K562 (cell line): ENCODE data around the gene PTCH2. TPM values are rescaled to one million over a fixed set of nuclear protein-coding genes. Genes with fewer than 3 reads are reported as not detected.
A peak's percentile ranks its signal among the peaks of the same experiment; 100 is the strongest.

Experiments
- HSF4 ChIP-seq: fragments of 250-450 bp; sonication (Bioruptor Pico); IDR thresholded peaks from 2 replicates; pipeline ENCODE4 v2.1.2; 2022; ENCODE audit warnings: mild to moderate bottlenecking, moderate library complexity, borderline replicate concordance
- KLF10 ChIP-seq: fragments of 250-450 bp; sonication (Bioruptor Pico); IDR thresholded peaks from 2 replicates; pipeline ENCODE4 v1.6.1; 2021; ENCODE audit warnings: matching md5 sums
- MIER1 ChIP-seq: fragments of 450-650 bp; IDR thresholded peaks from 2 replicates; pipeline ENCODE4 v1.6.1; 2016; ENCODE audit warnings: antibody characterized with exemption, mild to moderate bottlenecking, low read depth
- MYNN ChIP-seq, 2 experiments: sonication (generic); formaldehyde crosslinking in 1 of 2; IDR thresholded peaks; 2 replicates each; pipeline versions ENCODE4 v1.5.0 to v1.6.1; 2016 to 2020; ENCODE audit warnings: antibody characterized with exemption in 1 of 2, missing genetic modification reagents in 1 of 2
- PML ChIP-seq: IDR thresholded peaks from 2 replicates; pipeline ENCODE4 v1.6.1; 2012; ENCODE audit warnings: low read length, inconsistent platforms
- POLR2G ChIP-seq: fragments of 200-400 bp; formaldehyde crosslinking; IDR thresholded peaks from 2 replicates; pipeline ENCODE4 v1.6.1; 2017; ENCODE audit warnings: low read depth, mild to moderate bottlenecking, antibody characterized with exemption, low read length, moderate library complexity
- SMARCA5 ChIP-seq: fragments of 450-650 bp; IDR thresholded peaks from 2 replicates; pipeline ENCODE4 v1.6.1; 2016
- ZNF165 ChIP-seq: fragments of 250-450 bp; sonication (Bioruptor Pico); IDR thresholded peaks from 2 replicates; pipeline ENCODE4 v1.4.0; 2020; ENCODE audit warnings: borderline replicate concordance
- ZNF197 ChIP-seq: fragments of 200-800 bp; sonication (Bioruptor generic); IDR thresholded peaks from 2 replicates; pipeline ENCODE4 v1.6.1; 2016; ENCODE audit warnings: low read depth, missing genetic modification characterization, missing compliant biosample characterization
- ZNF212 ChIP-seq: fragments of 450-650 bp; formaldehyde crosslinking; IDR thresholded peaks from 2 replicates; pipeline ENCODE4 v1.4.0; 2020; ENCODE audit warnings: mild to moderate bottlenecking
- polyA plus RNA-seq, 8 experiments: library from polyadenylated mRNA; depleted of rRNA in 4 of 8; stranded (reverse) in 5 of 8; unstranded in 3 of 8; fragments of >200 nt; fragmentation: Nextera tagmentation in 2 of 8; fragmentation: Illumina TruSeq in 1 of 8; extraction: Ambion mirVana in 2 of 8; extraction: Trizol in 1 of 8; gene quantifications; 2 replicates each; pipeline versions ENCODE4 v1.2.1 to v1.2.3, GENCODE V29; 2011 to 2014; ENCODE audit warnings: inconsistent platforms in 1 of 8, missing spikeins in 1 of 8
- total RNA-seq, 7 experiments: library from RNA; depleted of rRNA in 6 of 7; stranded (reverse); fragments of >200 nt in 6 of 7; fragmentation: Illumina TruSeq in 2 of 7; extraction: Trizol in 2 of 7; gene quantifications; 2 replicates each; pipeline versions ENCODE4 v1.2.1 to v1.2.3, GENCODE V29; 2011 to 2021; ENCODE audit warnings: low replicate concordance in 1 of 7
- TF ChIP-seq, protein P1 (sequence below): fragments of 450-650 bp; IDR thresholded peaks from 2 replicates; pipeline ENCODE4 v1.6.1; 2016; ENCODE audit warnings: mild to moderate bottlenecking, moderate library complexity
- TF ChIP-seq, protein P2 (sequence below): fragments of 450-650 bp; IDR thresholded peaks from 2 replicates; pipeline ENCODE4 v1.6.1; 2016; ENCODE audit warnings: antibody characterized with exemption
- TF ChIP-seq, protein P3 (sequence below): fragments of 450-650 bp; formaldehyde crosslinking; IDR thresholded peaks from 2 replicates; pipeline ENCODE4 v1.4.0; 2020; ENCODE audit warnings: mild to moderate bottlenecking, moderate library complexity

The PTCH2 gene
- total and polyA plus RNA-seq, 9 of the 15 experiments (the other 6 are each of a cell fraction or from before 2014, with no cell fraction given), result 0.15 to 27.3 (median 0.48) TPM; not detected in 1

DNA sequence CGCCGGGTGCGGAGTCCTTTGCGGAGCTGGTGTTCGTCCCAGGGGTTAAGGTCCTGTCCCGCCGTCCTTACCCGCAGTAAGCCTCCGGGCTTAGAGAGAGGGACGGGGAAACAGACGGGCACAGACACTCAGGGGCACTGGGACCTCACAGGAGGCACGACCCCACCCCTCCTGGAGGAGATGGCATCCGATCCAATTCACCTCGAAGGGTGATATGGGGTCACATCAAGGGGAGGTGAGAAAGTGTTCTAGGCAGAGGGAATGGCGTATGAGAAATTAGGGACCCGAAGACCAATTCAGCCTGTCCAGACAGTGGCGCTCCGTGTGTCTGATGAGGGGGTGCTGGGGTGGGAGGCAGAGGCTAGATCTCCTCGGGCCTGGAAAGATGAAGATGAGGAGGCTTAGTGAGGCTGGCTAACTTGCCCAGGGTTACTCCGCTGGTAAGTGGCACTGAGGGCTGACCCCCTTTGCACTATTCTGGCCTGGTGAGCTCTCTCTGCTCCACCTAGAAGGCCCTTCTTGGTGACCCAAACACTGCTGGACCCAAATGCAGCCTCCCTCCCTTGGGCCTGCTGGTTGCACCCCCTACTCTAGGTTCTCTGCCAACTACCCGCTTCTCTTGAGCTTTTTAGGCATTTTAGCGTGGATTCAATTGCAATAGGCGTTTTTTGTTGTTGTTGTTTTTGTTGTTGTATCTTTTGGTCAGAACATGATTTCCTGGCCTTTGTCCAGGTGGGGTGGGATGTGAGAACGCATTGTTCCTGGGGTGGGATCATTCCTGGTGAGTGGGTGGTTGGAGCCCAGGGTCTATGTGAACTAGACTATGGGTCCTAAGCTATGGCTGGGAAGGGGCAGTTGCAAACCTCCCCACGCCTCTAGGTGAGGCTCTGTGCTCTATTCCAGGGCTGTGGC lies 22.5 kb downstream of the PTCH2 start (continued):
- TF ChIP-seq, protein P1, sequence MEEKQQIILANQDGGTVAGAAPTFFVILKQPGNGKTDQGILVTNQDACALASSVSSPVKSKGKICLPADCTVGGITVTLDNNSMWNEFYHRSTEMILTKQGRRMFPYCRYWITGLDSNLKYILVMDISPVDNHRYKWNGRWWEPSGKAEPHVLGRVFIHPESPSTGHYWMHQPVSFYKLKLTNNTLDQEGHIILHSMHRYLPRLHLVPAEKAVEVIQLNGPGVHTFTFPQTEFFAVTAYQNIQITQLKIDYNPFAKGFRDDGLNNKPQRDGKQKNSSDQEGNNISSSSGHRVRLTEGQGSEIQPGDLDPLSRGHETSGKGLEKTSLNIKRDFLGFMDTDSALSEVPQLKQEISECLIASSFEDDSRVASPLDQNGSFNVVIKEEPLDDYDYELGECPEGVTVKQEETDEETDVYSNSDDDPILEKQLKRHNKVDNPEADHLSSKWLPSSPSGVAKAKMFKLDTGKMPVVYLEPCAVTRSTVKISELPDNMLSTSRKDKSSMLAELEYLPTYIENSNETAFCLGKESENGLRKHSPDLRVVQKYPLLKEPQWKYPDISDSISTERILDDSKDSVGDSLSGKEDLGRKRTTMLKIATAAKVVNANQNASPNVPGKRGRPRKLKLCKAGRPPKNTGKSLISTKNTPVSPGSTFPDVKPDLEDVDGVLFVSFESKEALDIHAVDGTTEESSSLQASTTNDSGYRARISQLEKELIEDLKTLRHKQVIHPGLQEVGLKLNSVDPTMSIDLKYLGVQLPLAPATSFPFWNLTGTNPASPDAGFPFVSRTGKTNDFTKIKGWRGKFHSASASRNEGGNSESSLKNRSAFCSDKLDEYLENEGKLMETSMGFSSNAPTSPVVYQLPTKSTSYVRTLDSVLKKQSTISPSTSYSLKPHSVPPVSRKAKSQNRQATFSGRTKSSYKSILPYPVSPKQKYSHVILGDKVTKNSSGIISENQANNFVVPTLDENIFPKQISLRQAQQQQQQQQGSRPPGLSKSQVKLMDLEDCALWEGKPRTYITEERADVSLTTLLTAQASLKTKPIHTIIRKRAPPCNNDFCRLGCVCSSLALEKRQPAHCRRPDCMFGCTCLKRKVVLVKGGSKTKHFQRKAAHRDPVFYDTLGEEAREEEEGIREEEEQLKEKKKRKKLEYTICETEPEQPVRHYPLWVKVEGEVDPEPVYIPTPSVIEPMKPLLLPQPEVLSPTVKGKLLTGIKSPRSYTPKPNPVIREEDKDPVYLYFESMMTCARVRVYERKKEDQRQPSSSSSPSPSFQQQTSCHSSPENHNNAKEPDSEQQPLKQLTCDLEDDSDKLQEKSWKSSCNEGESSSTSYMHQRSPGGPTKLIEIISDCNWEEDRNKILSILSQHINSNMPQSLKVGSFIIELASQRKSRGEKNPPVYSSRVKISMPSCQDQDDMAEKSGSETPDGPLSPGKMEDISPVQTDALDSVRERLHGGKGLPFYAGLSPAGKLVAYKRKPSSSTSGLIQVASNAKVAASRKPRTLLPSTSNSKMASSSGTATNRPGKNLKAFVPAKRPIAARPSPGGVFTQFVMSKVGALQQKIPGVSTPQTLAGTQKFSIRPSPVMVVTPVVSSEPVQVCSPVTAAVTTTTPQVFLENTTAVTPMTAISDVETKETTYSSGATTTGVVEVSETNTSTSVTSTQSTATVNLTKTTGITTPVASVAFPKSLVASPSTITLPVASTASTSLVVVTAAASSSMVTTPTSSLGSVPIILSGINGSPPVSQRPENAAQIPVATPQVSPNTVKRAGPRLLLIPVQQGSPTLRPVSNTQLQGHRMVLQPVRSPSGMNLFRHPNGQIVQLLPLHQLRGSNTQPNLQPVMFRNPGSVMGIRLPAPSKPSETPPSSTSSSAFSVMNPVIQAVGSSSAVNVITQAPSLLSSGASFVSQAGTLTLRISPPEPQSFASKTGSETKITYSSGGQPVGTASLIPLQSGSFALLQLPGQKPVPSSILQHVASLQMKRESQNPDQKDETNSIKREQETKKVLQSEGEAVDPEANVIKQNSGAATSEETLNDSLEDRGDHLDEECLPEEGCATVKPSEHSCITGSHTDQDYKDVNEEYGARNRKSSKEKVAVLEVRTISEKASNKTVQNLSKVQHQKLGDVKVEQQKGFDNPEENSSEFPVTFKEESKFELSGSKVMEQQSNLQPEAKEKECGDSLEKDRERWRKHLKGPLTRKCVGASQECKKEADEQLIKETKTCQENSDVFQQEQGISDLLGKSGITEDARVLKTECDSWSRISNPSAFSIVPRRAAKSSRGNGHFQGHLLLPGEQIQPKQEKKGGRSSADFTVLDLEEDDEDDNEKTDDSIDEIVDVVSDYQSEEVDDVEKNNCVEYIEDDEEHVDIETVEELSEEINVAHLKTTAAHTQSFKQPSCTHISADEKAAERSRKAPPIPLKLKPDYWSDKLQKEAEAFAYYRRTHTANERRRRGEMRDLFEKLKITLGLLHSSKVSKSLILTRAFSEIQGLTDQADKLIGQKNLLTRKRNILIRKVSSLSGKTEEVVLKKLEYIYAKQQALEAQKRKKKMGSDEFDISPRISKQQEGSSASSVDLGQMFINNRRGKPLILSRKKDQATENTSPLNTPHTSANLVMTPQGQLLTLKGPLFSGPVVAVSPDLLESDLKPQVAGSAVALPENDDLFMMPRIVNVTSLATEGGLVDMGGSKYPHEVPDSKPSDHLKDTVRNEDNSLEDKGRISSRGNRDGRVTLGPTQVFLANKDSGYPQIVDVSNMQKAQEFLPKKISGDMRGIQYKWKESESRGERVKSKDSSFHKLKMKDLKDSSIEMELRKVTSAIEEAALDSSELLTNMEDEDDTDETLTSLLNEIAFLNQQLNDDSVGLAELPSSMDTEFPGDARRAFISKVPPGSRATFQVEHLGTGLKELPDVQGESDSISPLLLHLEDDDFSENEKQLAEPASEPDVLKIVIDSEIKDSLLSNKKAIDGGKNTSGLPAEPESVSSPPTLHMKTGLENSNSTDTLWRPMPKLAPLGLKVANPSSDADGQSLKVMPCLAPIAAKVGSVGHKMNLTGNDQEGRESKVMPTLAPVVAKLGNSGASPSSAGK, result 0 out of 2 replicates have a peak, but pooled peaks have one; percentile 10
- TF ChIP-seq ZNF212 (CRISPR knock-in tag) (no peak), MYNN (IDR thresholded peaks at IDR 0.05) (0 out of 2 replicates have a peak, but pooled peaks have one; percentile 6), MYNN (CRISPR knock-in tag; IDR thresholded peaks at IDR 0.05) (no peak), HSF4 (CRISPR knock-in tag) (peak; percentile 19; the same call in 1 of the 2 replicates), KLF10 (no peak), ZNF165 (CRISPR knock-in tag) (peak; percentile 40; the same call in 1 of the 2 replicates), ZNF197 (CRISPR knock-in tag) (no peak), PML (no peak), MIER1 (no peak), SMARCA5 (no peak), POLR2G (0 out of 2 replicates have a peak, but pooled peaks have one; percentile 72)
- TF ChIP-seq, protein P2, sequence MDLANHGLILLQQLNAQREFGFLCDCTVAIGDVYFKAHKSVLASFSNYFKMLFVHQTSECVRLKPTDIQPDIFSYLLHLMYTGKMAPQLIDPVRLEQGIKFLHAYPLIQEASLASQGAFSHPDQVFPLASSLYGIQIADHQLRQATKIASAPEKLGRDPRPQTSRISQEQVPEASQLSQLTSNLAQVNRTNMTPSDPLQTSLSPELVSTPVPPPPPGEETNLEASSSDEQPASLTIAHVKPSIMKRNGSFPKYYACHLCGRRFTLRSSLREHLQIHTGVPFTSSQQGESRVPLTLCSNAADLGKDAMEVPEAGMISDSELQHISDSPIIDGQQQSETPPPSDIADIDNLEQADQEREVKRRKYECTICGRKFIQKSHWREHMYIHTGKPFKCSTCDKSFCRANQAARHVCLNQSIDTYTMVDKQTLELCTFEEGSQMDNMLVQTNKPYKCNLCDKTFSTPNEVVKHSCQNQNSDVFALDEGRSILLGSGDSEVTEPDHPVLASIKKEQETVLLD, result peak; percentile 65
- TF ChIP-seq, protein P3, sequence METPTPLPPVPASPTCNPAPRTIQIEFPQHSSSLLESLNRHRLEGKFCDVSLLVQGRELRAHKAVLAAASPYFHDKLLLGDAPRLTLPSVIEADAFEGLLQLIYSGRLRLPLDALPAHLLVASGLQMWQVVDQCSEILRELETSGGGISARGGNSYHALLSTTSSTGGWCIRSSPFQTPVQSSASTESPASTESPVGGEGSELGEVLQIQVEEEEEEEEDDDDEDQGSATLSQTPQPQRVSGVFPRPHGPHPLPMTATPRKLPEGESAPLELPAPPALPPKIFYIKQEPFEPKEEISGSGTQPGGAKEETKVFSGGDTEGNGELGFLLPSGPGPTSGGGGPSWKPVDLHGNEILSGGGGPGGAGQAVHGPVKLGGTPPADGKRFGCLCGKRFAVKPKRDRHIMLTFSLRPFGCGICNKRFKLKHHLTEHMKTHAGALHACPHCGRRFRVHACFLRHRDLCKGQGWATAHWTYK (CRISPR knock-in tag), result no peak
